ENCODE results near the gene FOXP1.

DNA sequence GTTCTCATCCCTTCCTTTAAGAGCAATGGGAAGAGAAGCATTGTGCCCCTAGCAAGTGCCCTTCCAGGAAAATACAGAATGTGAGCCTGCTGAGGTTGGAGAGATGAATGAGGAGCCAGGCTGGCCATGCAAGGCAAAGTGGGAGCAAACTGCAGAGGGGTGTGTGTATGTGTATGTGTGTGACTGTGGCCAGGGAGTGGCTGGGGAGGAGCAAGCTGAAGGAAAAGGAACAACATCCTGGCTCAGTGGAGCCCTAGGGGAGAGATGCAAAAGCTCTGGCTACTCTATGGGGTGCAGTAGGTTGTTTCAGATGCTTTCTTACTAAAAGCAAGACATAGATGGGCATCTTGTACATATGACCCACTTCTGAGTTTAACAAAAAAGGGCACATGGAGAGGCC is 20.6 kb downstream of the FOXP1 start:
- TF ChIP-seq, protein P1, sequence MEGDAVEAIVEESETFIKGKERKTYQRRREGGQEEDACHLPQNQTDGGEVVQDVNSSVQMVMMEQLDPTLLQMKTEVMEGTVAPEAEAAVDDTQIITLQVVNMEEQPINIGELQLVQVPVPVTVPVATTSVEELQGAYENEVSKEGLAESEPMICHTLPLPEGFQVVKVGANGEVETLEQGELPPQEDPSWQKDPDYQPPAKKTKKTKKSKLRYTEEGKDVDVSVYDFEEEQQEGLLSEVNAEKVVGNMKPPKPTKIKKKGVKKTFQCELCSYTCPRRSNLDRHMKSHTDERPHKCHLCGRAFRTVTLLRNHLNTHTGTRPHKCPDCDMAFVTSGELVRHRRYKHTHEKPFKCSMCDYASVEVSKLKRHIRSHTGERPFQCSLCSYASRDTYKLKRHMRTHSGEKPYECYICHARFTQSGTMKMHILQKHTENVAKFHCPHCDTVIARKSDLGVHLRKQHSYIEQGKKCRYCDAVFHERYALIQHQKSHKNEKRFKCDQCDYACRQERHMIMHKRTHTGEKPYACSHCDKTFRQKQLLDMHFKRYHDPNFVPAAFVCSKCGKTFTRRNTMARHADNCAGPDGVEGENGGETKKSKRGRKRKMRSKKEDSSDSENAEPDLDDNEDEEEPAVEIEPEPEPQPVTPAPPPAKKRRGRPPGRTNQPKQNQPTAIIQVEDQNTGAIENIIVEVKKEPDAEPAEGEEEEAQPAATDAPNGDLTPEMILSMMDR (conservative IDR thresholded peaks at IDR 0.05 in 1 of 2, IDR thresholded peaks at IDR 0.05 in 1 of 2; ENCODE audit: low read depth in 1 of 2, low read length in 2 of 2): no peak
- TF ChIP-seq EZH2 (IDR thresholded peaks at IDR 0.05; ENCODE audit: low read length, missing control alignments): no peak

Measured in fibroblast of lung (primary cell).